A204.1 (cell line): ENCODE data around the gene LRR1.
A peak's percentile ranks its signal among the peaks of the same experiment; 100 is the strongest.
"Not testable (repeated sequence)": the region's sequence is repeated elsewhere in the genome, so short reads cannot be mapped to it uniquely, and the experiment has no call there.

Source experiments
- FAIRE-seq: peaks from 2 replicates; lab custom pipeline; 2012; peaks lifted over from hg19 to GRCh38; lab: Jason Lieb, UNC

The LRR1 gene

GRCh38 chr14:49586673-49587460, 11.9 kb upstream of the LRR1 start:
- FAIRE-seq: peak; percentile 96

DNA sequence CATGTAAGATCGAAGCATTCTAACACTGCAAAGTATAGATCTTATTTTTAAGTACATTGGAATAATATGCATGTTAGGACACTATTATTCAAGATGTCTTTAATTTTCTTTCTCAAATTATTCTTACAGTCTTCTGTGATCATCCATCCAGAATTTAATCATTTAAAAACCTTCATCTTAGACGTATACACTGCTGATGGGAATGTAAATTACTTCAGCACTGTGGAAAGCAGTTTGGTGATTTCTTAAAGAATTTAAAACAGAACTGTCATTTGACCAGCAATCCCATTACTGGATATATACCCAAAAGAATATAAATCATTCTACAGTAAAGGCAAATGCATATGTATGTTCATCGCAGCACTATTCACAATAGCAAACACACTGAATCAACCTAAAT, 9.4 kb upstream of the LRR1 start:
- FAIRE-seq: no peak

GRCh38 chr14:49593016-49593415, 5.7 kb upstream of the LRR1 start:
- peak; percentile 81 for FAIRE-seq

- peak; percentile 95 for FAIRE-seq
Measured at GRCh38 chr14:49594347-49595091, 4.2 kb upstream of the LRR1 start.

GRCh38 chr14:49598189-49598484, 603 bp upstream of the LRR1 start:
- FAIRE-seq: no peak

DNA sequence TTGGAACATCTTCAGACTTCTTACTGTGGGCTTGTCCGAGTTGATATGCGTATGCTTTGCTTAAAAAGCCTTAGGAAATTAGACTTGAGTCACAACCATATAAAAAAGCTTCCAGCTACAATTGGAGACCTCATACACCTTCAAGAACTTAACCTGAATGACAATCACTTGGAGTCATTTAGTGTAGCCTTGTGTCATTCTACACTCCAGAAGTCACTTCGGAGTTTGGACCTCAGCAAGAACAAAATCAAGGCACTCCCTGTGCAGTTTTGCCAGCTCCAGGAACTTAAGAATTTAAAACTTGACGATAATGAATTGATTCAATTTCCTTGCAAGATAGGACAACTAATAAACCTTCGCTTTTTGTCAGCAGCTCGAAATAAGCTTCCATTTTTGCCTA, 8.8 kb downstream of the LRR1 start:
- FAIRE-seq: no peak

- FAIRE-seq: no peak
Measured at GRCh38 chr14:49612251-49612650, 13.5 kb downstream of the LRR1 start.

GRCh38 chr14:49612671-49613070, 13.9 kb downstream of the LRR1 start:
- no peak for FAIRE-seq

DNA sequence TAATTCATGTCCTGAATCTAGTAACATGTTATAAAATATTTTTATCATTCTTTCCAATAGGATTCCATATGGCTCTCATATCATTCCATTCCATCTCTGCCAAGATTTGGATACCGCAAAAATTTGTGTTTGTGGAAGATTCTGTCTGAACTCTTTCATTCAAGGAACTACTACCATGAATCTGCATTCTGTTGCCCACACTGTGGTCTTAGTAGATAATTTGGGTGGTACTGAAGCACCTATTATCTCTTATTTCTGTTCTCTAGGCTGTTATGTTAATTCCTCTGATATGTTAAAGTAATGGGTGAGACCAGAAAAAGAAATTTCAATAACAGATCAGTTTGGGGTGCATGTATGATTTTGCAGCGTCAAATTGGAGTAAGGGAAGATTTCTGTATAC, 15.5 kb downstream of the LRR1 start:
- no peak for FAIRE-seq

GRCh38 chr14:49615776-49616175, 17.0 kb downstream of the LRR1 start:
- FAIRE-seq: no peak

GRCh38 chr14:49617852-49618519, 19.2 kb downstream of the LRR1 start:
- no peak for FAIRE-seq

DNA sequence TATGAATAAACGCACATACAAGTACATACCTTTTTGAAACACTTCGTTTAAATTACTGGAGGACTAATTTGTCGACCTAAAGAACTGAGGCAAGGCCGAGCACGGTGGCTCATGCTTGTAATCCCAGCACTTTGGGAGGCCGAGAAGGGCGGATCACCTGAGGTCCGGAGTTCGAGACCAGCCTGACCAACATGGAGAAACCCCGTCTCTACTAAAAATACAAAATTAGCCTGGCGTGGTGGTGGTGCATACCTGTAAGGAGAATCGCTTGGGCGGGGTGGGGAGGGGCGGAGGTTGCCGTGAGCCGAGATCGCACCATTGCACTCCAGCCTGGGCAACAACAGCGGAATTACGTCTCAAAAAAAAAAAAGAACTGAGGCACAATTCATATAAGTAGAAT, 20.5 kb downstream of the LRR1 start:
- not testable (repeated sequence) for FAIRE-seq

GRCh38 chr14:49619730-49620129, 21.0 kb downstream of the LRR1 start:
- no peak for FAIRE-seq

- peak; percentile 21 for FAIRE-seq
Measured at GRCh38 chr14:49620182-49621113, 21.7 kb downstream of the LRR1 start, which contains the start of the genes MGAT2 and RPL36AL. Gene MGAT2, plus strand, starts transcription at chr14:49620799. Its CDS starts 470 bp downstream, at chr14:49621269. Gene RPL36AL, minus strand, starts transcription at chr14:49620626. Its CDS starts 1,522 bp downstream, at chr14:49619104.

GRCh38 chr14:49621114-49621881, 22.6 kb downstream of the LRR1 start:
- no peak for FAIRE-seq

- no peak for FAIRE-seq
Measured at GRCh38 chr14:49622022-49622607, 23.4 kb downstream of the LRR1 start.

GRCh38 chr14:49623387-49623786, 24.6 kb downstream of the LRR1 start:
- no peak for FAIRE-seq

DNA sequence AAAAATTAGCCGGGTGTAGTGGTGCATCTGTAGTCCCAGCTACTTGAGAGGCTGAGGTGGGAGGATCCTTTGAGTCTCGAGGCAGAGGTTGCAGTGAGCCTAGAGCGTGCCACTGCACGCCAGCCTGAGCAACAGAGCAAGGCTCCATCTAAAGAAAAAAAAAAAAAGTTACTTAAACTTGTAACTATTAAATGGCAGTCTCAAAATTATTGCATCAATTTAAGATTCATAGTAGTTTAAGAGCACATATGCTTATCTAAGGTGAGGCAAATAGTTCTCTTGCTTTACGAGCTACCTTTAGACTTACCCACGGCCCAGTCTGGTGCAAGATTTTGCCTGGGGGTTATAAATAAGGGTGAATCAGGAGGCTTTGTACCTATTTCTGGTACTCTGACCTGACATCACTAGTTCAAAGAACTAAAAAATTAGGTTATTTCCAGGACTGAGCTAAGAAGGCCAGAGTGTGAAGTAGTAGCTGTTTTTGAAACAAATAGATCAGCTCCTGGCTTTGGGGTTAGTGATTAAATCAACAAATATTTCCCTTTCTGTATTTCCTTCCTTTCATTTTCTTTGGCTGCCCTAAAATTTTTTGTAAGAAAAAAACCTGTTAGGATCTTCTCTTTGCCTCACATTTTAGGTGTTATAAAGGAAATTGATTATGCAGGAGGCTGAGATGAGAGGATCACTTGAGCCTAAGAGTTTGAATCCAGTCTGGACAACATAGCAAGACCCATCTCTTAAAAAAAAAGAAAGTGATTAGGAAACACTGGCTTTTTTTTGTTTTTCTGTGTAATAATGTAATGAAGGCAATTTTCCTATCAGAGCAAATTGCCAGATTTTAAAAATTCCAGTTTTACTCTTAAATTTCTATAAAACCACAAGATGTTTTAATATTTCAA, 25.4 kb downstream of the LRR1 start:
- no peak for FAIRE-seq

- FAIRE-seq: no peak
Measured at GRCh38 chr14:49633640-49634546, 35.2 kb downstream of the LRR1 start.
